Hematopoietic multipotent progenitor cell treated with erythropoietin and hydrocortisone succinate and interleukin-3 and kit ligand, for 4 days (in vitro differentiated cells): Measurements from ENCODE around the gene REC8.

ENCODE experiments used
- DNase-seq: peaks from one replicate; pipeline ENCODE4 v3.0.0-alpha.2; 2015

The REC8 gene

DNA sequence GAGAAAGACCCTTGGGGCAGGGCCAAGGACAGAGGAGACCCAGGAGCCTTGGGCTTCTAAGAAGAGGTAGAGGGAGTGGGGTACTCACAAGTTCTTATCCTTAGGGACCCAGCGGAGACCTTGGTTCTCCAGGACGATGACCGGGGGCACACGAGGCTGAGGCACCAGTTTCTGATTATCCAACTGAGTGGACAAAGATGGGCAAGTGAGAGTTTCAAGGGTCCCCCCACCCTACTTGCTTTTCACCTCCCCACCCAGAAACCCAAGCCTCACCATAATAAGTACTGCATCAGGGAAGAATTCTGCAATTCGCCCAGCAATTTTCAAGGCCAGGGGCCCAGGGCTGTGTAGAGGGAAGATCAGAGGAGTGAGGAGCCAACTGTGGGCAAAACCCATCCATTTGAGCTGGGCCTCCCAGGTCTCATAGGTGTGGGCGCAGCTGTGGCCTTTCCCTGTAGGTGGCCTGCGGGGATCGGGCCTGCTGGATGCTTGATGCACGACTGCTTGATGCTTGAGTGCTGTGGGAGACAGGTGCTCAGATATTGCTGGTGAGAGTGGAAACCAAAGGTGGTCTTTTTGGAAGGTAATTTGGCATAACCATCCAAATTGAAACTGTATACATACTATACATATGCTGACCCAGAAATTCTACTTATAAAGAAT lies 32.5 kb upstream of the REC8 start:
- peak; percentile 30 for DNase-seq

DNA sequence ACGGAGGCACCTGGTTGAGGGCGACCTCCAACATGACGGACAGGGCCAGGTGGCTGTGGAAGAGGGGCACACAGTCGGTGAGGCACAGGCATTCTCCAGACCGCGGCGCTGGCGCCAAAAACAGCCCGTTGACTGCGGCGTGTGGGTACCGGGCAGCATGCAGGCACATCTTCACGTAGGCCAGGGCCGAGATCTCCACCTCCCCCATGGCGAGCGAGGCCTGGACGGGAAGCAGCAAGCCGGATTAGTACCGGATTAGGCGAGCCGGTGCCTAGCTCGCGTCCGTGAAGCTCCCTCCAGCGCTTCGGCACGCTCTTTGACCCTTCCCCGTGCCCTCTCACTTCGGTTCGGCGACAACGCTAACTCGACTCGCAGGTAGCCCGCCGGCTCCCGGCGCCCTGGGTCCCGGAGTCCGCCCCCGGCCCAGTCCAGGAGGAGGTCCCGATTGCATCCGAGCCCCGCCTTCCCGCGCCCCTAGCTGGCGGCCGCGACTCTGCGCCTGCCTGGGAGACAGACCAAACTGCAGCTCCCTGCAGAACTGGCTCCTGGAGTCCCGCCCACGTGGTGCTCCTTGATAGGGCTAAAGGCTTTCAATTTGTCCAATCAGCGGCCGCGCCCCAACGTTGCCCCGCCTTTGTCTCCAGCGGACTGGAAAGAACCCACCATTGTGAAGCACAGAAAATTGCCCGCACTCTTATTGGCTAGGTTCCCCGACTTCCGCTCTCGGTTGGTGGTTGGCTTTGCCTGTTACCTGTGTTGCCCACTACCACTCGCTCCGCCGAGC lies 30.6 kb upstream of the REC8 start, which contains the start of gene EMC9:
TSS of gene EMC9 (minus strand) at position 495 of the 784 bp plus-strand sequence. CDS start at position 208, 287 bp downstream.
- DNase-seq = peak; percentile 100

DNA sequence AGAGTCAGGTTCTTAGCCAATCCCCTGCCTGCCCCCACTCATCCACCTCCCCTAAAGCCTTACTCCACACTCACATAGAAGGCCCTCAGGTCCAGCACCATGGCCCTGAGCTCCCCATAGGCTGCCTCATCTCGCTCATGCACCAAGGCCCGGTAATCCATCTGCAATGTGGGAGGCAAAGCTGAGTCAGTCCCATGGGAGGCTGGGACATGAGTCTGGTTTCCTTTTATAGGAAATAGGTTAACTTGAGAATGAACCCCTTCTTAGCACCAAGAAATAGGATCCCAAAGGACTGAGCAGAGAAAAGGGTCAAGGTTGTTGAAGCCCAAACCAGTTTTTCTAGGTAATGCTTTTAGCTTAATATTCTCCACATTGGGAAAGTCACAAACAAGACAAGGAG lies 28.4 kb upstream of the REC8 start:
- no peak for DNase-seq

DNA sequence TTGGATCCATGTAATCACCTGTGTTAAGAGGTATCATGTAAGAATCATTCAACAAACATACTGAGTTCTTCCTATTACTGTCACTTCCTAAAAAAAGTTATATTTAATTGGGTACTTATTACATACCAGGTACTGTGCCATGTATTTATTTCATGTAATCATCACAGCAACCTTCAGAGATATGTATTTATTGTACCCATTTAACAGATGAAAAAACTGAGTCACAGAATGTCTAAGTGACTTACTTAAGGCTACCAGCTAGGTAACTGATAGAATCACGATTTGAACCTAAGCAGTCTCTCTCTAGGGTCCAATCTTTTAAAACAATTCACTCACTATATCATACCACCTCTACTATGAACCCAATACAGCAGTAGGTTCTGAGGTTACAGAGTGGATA lies 27.4 kb upstream of the REC8 start:
- DNase-seq = no peak

DNA sequence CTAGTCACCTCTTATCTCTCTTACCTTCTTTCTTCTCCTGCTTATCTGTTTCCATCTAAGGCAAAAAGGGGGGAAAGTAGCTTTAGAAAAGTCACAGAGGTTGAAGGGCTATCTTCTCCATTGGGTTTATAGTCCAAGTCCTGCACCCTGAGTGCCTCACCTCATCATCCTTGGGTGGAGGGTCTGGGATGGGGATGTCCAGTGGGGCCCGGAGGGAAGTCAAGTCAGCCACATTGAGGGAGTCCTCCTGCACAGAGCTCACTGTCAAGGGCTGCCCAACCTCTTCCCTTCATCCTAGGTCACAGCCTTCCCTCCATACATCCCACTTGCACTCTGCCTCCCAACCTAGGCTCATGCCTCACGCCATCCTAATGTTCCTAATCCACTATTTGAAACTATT lies 26.7 kb upstream of the REC8 start:
- no peak for DNase-seq

DNA sequence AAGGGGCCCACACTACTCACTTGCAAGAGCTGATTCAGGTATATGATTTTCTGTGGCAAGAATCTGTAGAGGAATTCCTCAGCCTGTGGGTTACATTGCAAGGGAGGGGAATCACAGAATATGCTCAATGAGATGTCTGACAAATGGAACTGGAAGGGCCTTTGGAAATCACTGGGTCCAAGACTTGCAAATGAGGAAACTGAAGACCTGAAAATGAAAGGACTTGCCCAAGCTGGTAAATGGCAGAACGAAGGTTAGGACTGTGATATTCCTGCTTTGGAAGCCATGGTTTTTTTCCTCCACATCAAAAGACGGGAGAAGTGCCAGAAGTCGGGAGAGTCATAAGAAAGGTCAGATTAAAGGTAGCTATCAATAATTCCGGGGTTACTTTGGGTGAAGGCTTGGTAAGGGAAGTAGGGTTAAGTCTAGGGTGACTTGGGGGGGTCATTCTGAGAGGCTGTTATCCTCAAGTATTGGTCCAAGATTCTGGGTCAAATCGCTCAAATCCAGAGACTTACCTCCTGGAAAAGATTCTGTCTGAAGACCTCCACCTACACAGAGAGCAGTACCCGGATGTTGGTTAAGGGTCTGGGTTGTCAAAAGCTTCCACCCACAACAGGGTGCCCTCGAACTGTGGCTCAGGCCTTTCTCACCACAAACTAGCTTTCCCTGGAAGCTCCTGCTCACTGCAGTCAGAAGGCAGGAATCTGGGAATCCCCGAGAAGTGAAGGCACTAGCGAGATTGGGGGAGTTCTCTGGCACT lies 26.0 kb upstream of the REC8 start:
- peak; percentile 13 for DNase-seq

DNA sequence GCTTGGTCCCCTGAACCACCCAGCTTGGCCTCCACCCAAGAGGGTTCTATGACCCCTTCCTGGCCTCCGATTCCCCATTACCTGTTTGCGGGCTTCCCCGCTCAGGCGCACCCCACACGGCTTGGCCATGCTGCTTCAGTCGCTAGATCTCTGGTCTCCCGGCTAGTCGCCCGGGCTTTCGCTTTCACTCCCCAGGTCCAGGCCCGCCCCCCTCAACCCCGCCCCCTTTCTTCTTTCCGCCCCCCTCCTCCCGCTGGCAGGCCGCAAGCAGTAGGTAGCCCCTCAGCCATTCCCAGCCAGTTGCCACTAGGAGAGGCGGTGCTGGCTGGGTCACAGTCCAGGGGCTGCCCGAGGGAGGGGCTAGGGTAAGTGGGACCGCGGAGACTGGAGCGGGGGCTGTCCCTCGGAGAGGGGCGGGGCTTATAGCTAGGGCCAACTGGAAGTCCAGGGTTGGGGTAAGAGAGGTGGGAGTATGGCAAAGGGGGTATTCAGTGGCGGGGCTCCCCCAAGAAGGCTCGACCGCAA lies 25.4 kb upstream of the REC8 start, which contains the start of gene PSME2:
TSS of gene PSME2 (minus strand) at position 158 of the 525 bp plus-strand sequence. CDS start at position 129, 29 bp downstream.
- peak; percentile 99 for DNase-seq

DNA sequence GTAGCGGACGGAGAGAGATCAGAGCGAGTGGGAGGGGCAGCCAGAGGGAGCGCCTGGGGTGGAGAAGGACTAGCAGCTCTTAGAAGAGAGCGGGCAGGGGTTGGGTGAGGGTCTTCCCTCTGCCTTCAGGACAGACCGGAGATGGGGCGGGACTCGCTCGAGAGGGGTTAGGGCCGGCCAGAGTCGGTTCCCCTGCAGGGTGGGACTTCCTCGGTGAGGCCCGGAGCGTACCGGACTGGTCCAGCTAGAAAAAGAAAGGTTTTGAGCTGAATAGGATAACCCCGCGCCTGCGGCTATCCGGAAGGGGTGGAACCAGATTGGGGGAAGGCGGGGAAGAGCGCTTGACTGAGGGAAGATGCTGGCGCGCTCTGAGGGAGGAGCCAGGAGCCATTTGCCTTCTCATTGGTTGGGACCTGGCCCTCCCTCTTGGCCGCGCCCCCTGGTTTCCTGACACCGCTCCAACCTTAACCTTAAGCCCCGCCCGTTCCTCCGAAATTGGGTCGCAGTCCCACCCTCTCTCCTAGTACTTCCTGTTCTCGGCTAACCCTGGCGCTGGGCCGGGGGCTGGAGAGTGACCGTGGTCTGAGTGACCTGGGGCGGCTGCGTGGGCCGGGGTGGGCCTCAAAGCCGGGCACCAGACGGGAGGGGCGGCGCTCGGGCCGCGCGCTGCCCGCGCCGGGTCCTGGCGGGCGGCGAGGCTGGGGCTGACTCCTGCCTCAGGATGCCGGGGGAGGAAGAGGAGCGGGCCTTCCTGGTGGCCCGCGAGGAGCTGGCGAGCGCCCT lies 24.7 kb upstream of the REC8 start, which contains the start of gene RNF31:
TSS of gene RNF31 (plus strand) at position 521 of the 783 bp plus-strand sequence. CDS start at position 722, 201 bp downstream.
- peak; percentile 100 for DNase-seq

DNA sequence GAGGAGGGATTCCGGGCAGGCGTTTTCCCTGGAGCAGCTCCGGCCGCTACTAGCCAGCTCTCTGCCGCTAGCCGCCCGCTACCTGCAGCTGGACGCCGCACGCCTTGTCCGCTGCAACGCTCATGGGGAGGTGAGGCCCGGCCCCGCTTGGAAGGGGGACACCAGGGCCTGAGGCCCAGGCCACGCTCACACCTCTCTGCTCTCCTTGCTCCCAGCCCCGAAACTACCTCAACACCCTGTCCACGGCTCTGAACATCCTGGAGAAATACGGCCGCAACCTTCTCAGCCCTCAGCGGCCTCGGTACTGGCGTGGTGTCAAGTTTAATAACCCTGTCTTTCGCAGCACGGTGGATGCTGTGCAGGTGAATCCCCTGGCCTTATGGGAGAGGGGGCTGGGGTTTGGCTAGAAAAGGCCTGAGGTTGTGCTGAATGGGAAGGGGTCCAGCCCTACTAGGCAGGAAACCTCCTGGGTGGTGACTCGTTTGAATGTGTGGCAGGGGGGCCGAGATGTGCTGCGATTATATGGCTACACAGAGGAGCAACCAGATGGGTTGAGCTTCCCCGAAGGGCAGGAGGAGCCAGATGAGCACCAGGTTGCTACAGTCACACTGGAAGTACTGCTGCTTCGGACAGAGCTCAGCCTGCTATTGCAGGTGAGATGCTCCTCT lies 24.0 kb upstream of the REC8 start:
- DNase-seq = peak; percentile 15

DNA sequence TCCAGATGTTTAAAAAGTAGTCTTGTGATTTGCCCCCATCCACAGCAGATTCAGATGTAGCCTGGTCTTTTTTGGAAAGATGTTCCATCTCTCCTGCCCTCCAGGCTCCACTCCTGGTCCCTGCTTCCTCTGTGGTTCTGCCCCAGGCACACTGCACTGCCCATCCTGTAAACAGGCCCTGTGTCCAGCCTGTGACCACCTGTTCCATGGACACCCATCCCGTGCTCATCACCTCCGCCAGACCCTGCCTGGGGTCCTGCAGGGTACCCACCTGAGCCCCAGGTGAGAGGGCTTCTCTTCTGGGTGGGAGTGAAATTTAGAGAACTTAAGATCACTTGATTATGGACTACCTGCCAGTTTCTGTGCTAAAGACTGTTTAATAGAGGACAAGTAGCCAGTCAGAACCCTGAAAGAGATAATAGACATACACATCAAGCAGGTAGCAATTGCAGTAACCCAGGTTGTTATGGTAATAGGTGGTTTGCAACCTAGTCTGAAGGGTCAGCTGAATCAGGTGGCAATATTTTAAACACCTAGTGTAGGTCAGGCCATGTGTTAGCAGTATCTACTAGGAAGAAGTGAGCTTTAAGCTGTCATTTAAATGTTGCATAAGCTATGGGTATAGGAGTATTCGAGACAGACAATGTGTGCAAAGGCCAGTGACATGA lies 22.4 kb upstream of the REC8 start:
- no peak for DNase-seq

DNA sequence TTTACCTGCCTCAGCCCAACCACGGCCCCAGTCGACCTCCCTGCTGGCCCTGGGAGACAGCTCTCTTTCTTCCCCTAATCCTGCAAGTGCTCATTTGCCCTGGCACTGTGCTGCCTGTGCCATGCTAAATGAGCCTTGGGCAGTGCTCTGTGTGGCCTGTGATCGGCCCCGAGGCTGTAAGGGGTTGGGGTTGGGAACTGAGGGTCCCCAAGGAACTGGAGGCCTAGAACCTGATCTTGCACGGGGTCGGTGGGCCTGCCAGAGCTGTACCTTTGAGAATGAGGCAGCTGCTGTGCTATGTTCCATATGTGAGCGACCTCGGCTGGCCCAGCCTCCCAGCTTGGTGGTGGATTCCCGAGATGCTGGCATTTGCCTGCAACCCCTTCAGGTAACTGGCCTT lies 21.8 kb upstream of the REC8 start:
- no peak for DNase-seq

DNA sequence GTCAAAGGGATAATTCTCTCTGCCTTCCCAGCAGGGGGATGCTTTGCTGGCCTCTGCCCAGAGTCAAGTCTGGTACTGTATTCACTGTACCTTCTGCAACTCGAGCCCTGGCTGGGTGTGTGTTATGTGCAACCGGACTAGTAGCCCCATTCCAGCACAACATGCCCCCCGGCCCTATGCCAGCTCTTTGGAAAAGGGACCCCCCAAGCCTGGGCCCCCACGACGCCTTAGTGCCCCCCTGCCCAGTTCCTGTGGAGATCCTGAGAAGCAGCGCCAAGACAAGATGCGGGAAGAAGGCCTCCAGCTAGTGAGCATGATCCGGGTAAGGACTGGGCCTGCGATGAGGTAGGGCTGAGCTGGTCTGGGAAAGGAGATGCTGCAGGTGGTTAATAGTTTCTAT lies 21.3 kb upstream of the REC8 start:
- DNase-seq = no peak

DNA sequence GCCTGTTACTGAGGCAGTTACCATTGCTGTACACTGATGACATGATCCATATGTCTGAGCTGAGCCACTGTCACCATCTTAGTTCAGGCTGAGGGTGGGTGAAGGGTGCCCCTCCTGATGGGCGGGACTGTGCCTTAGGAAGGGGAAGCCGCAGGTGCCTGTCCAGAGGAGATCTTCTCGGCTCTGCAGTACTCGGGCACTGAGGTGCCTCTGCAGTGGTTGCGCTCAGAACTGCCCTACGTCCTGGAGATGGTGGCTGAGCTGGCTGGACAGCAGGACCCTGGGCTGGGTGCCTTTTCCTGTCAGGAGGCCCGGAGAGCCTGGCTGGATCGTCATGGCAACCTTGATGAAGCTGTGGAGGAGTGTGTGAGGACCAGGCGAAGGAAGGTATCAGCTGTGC lies 20.9 kb upstream of the REC8 start:
- DNase-seq = no peak

DNA sequence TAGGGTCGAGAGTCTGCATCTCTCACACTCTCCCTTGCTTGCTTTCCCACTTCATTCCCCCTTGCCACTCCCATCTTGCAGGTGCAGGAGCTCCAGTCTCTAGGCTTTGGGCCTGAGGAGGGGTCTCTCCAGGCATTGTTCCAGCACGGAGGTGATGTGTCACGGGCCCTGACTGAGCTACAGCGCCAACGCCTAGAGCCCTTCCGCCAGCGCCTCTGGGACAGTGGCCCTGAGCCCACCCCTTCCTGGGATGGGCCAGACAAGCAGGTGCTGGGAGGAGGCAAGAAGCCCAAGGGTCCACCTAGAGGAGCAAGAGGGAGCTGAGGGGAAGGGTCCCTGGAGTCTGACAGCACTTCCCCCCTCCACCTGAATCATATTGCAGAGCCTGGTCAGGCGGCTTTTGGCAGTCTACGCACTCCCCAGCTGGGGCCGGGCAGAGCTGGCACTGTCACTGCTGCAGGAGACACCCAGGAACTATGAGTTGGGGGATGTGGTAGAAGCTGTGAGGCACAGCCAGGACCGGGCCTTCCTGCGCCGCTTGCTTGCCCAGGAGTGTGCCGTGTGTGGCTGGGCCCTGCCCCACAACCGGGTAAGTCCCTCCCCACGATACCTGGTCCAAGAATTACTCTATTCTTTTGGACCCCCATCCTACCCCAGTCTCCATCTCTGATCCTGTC lies 20.3 kb upstream of the REC8 start:
- DNase-seq = no peak

DNA sequence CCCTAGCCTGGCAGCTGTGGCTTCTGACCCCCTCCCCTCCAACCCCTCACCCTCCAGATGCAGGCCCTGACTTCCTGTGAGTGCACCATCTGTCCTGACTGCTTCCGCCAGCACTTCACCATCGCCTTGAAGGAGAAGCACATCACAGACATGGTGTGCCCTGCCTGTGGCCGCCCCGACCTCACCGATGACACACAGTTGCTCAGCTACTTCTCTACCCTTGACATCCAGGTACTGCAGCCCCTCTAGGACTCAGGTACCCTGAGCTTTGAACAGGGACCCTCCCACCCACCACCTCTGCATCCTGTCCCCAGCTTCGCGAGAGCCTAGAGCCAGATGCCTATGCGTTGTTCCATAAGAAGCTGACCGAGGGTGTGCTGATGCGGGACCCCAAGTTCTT lies 16.8 kb upstream of the REC8 start:
- no peak for DNase-seq

DNA sequence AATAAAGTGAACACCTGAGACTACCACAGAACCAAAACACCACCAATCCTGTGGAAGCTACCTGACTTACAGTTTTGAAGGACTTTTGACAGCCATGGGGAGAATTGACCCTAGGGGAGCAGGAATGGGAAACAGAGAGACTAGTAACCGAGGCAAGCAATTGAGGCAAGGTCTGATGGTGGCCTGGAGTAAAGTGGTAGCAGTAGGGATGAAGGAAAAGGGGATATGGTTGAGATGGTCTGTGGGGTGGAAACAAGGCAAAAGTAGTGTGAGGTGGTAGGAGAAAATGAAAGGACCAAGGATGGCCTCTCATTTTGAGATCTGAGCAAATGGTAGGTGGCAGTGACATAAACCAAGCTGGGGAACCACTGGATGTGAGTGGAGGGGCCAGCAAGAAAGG lies 15.0 kb upstream of the REC8 start:
- DNase-seq = no peak

DNA sequence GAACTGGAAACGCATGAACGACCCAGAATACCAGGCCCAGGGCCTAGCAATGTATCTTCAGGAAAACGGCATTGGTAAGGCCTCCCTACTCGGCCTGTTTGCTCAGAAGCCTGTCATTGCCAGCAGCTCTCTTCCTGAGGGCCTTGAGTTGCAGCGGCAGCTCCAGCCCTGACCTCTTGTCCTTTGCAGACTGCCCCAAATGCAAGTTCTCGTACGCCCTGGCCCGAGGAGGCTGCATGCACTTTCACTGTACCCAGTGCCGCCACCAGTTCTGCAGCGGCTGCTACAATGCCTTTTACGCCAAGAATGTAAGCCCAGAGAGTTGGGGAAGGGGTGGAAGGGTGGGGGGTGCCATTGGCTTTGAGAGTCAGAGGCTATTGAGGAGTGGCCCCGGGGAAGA lies 14.5 kb upstream of the REC8 start:
- no peak for DNase-seq

DNA sequence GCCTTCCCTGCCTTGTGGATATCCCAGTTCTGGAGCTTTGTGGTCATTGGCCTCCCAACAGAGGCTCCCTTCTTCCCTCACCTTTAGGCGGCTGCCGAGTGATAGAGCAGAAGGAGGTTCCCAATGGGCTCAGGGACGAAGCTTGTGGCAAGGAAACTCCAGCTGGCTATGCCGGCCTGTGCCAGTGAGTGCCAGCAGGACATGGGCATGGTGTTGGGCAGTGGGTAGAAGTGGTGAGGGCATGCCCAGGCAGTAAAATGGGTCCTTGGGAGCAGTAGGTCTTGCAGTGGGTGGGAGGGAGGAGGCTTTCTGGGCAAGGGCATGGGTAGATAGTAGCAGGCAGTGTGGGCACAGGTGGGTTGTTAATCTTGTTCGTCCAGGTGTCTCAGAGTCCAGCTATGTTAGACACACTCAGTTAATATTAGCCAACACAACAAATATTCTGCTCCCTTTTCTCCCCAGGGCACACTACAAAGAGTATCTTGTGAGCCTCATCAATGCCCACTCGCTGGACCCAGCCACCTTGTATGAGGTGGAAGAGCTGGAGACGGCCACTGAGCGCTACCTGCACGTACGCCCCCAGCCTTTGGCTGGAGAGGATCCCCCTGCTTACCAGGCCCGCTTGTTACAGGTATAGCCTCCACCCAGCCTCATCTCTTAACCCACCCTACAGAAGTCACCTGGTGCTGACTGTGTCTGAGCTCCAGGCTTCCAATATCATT lies 11.9 kb upstream of the REC8 start:
- no peak for DNase-seq

DNA sequence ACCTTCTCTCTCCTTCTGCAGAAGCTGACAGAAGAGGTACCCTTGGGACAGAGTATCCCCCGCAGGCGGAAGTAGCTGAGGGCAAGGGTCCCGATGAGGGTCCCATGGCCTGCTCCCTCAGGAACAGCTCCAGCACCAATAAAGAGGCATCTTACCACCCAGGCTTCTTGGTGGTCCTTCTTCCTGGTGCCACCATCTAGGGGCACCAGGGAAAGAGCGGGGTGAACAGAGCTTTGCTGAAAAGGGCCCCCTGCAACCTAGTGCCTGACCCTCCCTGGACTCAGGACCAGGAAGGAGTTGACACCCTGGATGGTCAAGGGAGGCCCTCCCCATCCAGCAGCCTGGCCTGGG lies 11.4 kb upstream of the REC8 start:
- DNase-seq = no peak
